Testis (tissue), 2 donors: ENCODE measurements around the gene LRRC8D.
"Not testable (repeated sequence)": the region's sequence is repeated elsewhere in the genome, so short reads cannot be mapped to it uniquely, and the experiment has no call there.

Experiments
- CTCF ChIP-seq, 3 experiments: fragments of 450-650 bp in 2 of 3; fragments of 200-600 bp in 1 of 3; sonication (generic) in 1 of 3; IDR thresholded peaks; one replicate each; pipeline ENCODE4 v1.5.1; 2016 to 2019; ENCODE audit warnings: antibody characterized with exemption in 3 of 3, mild to moderate bottlenecking in 2 of 3, moderate library complexity in 1 of 3
- POLR2A ChIP-seq: fragments of 450-650 bp; IDR thresholded peaks from one replicate; pipeline ENCODE4 v1.6.1; 2017; ENCODE audit warnings: antibody characterized with exemption, mild to moderate bottlenecking, moderate library complexity

- not testable (repeated sequence) for TF ChIP-seq CTCF (IDR thresholded peaks at IDR 0.05); POLR2A
These were observed 23.0 kb upstream of the LRRC8D start for GRCh38 chr1:89797876-89798275.
